Activated naive CD8-positive, alpha-beta T cell treated with anti-CD3 and anti-CD28 coated beads, Interleukin-2, amount 10 ng/mL, durations not matched to agents 7 days and 5 days (primary cell): Measurements from ENCODE around the gene PEAK3. TPM values are rescaled to one million over a fixed set of nuclear protein-coding genes. Genes with fewer than 3 reads are reported as not detected.

Source experiments
- ATAC-seq: fragments of 150-1000 bp; cut with Tn5 transposase; one replicate; pipeline ENCODE4 v1.10.0; 2021; ENCODE audit warnings: low read depth, moderate library complexity
- POLR2A ChIA-PET: fragments of 350-600 bp; sonication (Branson Sonifier 250); formaldehyde crosslinking; loops from one replicate; lab custom pipeline; 2021; ENCODE audit warnings: antibody characterized with exemption; lab: Charles Lee
- DNase-seq: peaks from one replicate; pipeline ENCODE4 v3.0.0; 2021
- H3K27ac Mint-ChIP-seq: one replicate; pipeline ENCODE4 v1.8.0; 2022; ENCODE audit warnings: mild to moderate bottlenecking, mixed read lengths
- H3K27me3 Mint-ChIP-seq: one replicate; pipeline ENCODE4 v1.8.0; 2022; ENCODE audit warnings: mild to moderate bottlenecking, moderate library complexity, mixed read lengths
- H3K36me3 Mint-ChIP-seq: one replicate; pipeline ENCODE4 v1.8.0; 2021; ENCODE audit warnings: mild to moderate bottlenecking, mixed read lengths
- H3K4me1 Mint-ChIP-seq: one replicate; pipeline ENCODE4 v1.8.0; 2021; ENCODE audit warnings: mixed read lengths
- H3K4me3 Mint-ChIP-seq: one replicate; pipeline ENCODE4 v1.8.0; 2022; ENCODE audit warnings: mild to moderate bottlenecking, moderate library complexity, mixed read lengths
- H3K9me3 Mint-ChIP-seq: one replicate; pipeline ENCODE4 v1.8.0; 2021; ENCODE audit warnings: mixed read lengths
- total RNA-seq, 2 experiments: library from RNA; stranded (reverse); gene quantifications; one replicate each; pipeline ENCODE4 v1.2.3, GENCODE V29; 2021

The PEAK3 gene
- total RNA-seq, 2 experiments from 2014 or later = 0.14 TPM; not detected in 1

DNA sequence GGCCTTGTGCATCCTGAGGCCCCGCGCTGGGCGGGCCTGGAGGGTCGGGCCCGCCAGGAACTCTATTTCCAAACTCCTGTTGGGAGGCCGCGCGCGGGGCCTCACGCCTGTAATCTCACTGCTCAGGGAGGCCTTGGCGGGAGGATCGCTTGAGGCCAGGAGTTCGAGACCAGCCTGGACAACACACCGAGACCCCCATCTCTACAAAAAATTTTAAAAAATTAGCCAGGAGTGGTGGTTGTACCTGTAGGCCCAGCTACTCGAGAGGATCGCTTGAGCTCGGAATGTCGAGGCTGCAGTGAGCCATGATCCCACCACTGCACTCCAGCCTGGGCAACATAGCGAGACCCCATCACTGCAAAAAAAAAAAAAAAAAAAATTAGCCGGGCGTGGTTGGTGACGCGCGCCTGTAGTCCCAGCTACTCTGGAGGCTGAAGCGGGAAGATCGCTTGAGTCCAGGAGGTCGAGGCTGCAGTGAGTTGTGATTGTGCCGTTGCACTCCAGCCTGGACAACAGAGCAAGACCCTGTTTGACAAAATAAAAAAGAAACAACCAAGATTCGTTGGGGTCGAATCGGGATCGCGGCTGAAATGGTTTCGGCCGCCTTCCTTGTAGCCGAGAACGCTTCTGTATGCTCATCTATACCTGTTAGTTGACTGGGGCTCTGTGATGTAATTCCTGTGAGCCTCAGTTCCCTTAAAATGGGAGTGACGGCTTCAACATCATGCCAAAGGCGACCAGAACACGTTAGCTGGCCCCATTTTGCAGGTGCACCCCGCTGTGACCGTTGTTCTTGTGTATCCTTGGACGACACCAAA, 44.7 kb downstream of the PEAK3 start:
- Mint-ChIP-seq H3K4me1 (peaks cover 49% of the 10 kb centered on the region), H3K27me3 (no peaks in the 10 kb centered on the region), H3K27ac (peak overlapping the region; percentile 100), H3K36me3 (peaks cover 24% of the 10 kb centered on the region), H3K9me3 (no peaks in the 10 kb centered on the region), H3K4me3 (peak overlapping the region; percentile 100)
- ATAC-seq = no peak
- POLR2A ChIA-PET = interaction anchor here (0.6 to 4.5 kb wide), 7 partner anchors 20 to 384 kb away, joined by 3 to 71 read pairs (median 7); partner anchors contain the start of genes LSM7 and SPPL2B
- no peak for DNase-seq

GRCh38 chr19:2236314-2237050, 45.5 kb downstream of the PEAK3 start, which contains the start of the genes PLEKHJ1 and SF3A2:
PLEKHJ1 (minus strand) TSS chr19:2236329; CDS start chr19:2236248, 81 bp downstream.
SF3A2 (plus strand) TSS chr19:2236824; CDS start chr19:2243419, 6,595 bp downstream.
- ATAC-seq (peak; percentile 90), DNase-seq (peak; percentile 100)
- Mint-ChIP-seq H3K4me3 (peak within 1 kb of the TSS; percentile 100), H3K27ac (peak within 1 kb of the TSS; percentile 100), H3K36me3 (peaks cover 23% of the 10 kb centered on the region), H3K4me1 (peaks cover 46% of the 10 kb centered on the region), H3K9me3 (no peaks in the 10 kb centered on the region), H3K27me3 (no peaks in the 10 kb centered on the region)
- POLR2A ChIA-PET = interaction anchor here (0.5 to 4.5 kb wide), 14 partner anchors 25 to 510 kb away, joined by 3 to 71 read pairs (median 4); partner anchors contain the start of genes LSM7, SPPL2B and TIMM13

GRCh38 chr19:2236064-2236313, 46.0 kb downstream of the PEAK3 start:
- no peaks in the 10 kb centered on the region for H3K27me3 Mint-ChIP-seq
- ATAC-seq (no peak), DNase-seq (no peak)
- H3K27ac Mint-ChIP-seq = peak overlapping the region; percentile 100
- H3K9me3 Mint-ChIP-seq = no peaks in the 10 kb centered on the region
- H3K4me3 Mint-ChIP-seq = peak overlapping the region; percentile 100
- POLR2A ChIA-PET = interaction anchor here (0.5 to 1.7 kb wide), 12 partner anchors 34 to 511 kb away, joined by 3 to 5 read pairs (median 4); partner anchors contain the start of genes LSM7, PEAK3, SPPL2B and TIMM13
- H3K4me1 Mint-ChIP-seq = peaks cover 42% of the 10 kb centered on the region
- peaks cover 22% of the 10 kb centered on the region for H3K36me3 Mint-ChIP-seq

- POLR2A ChIA-PET = interaction anchor here (0.6 to 1.7 kb wide), 10 partner anchors 34 to 234 kb away, joined by 3 to 5 read pairs (median 4); partner anchors contain the start of genes LSM7, PEAK3, SPPL2B and TIMM13
- Mint-ChIP-seq H3K36me3 (peaks cover 21% of the 10 kb centered on the region), H3K27ac (peak overlapping the region; percentile 89), H3K9me3 (no peaks in the 10 kb centered on the region), H3K27me3 (no peaks in the 10 kb centered on the region), H3K4me3 (peak overlapping the region; percentile 100), H3K4me1 (peaks cover 38% of the 10 kb centered on the region)
- DNase-seq (no peak), ATAC-seq (peak; percentile 5)
Measured at GRCh38 chr19:2235381-2236063, 46.5 kb downstream of the PEAK3 start.

GRCh38 chr19:2234996-2235380, 47.0 kb downstream of the PEAK3 start:
- Mint-ChIP-seq H3K9me3 (no peaks in the 10 kb centered on the region), H3K4me1 (peaks cover 34% of the 10 kb centered on the region), H3K4me3 (peak overlapping the region; percentile 100), H3K27ac (peak overlapping the region; percentile 89), H3K36me3 (peaks cover 18% of the 10 kb centered on the region), H3K27me3 (no peaks in the 10 kb centered on the region)
- DNase-seq (no peak), ATAC-seq (no peak)
- POLR2A ChIA-PET = interaction anchor here (1.2 to 1.7 kb wide), 3 partner anchors 94 to 193 kb away, joined by 4 to 5 read pairs (median 5); partner anchors contain the start of genes LSM7, SPPL2B and TIMM13

DNA sequence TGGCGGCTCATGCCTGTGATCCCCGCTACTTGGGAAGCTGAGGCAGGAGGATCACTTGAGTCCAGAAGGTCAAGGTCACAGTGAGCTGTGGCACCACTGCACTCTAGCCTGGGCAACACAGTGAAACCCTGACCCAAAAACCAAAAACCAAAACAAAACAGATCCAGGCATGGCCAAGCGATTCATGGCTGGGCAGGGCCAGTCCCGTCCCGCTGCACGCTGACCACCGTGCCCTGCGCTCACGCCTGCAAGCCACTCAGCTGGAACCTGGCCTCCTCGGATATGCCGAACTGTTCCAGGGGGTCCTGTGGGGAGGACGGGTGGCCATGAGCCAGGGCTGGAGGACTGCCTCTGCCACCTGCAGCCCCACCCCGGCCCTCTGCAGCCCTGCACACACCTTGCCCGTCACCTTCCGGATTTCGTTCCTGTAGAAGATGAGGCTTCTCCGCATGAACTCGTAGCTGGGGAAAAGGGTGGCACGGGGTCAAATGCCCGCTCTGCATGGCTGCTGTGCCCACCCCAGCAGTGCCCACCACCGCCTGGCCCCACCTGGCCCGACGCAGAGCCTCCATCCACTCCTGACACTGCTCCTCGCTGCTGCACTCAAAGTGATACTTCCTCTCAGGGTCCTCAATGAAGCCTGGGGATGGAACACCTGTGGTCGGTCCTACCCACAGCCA, 48.2 kb downstream of the PEAK3 start:
- Mint-ChIP-seq H3K27ac (peak overlapping the region; percentile 63), H3K4me3 (peak overlapping the region; percentile 100), H3K27me3 (no peaks in the 10 kb centered on the region), H3K9me3 (no peaks in the 10 kb centered on the region), H3K36me3 (peaks cover 15% of the 10 kb centered on the region), H3K4me1 (peaks cover 28% of the 10 kb centered on the region)
- POLR2A ChIA-PET = interaction anchor here (0.6 to 1.2 kb wide), 4 partner anchors 56 to 336 kb away, joined by 3 read pairs; partner anchors contain the start of gene LSM7
- DNase-seq = no peak
- no peak for ATAC-seq

GRCh38 chr19:2232286-2233151, 49.5 kb downstream of the PEAK3 start:
- no peak overlapping the region for H3K4me3 Mint-ChIP-seq
- H3K36me3 Mint-ChIP-seq = peaks cover 6% of the 10 kb centered on the region
- ATAC-seq = no peak
- no peak overlapping the region for H3K27ac Mint-ChIP-seq
- POLR2A ChIA-PET = interaction anchor here (0.6 to 1.2 kb wide), 2 partner anchors 95 to 113 kb away, joined by 3 read pairs; partner anchors contain the start of gene LSM7
- peaks cover 16% of the 10 kb centered on the region for H3K4me1 Mint-ChIP-seq
- no peaks in the 10 kb centered on the region for H3K9me3 Mint-ChIP-seq
- DNase-seq = no peak
- H3K27me3 Mint-ChIP-seq = no peaks in the 10 kb centered on the region

GRCh38 chr19:2231621-2232221, 50.3 kb downstream of the PEAK3 start:
- Mint-ChIP-seq H3K36me3 (peaks cover 6% of the 10 kb centered on the region), H3K9me3 (no peaks in the 10 kb centered on the region), H3K4me3 (no peak overlapping the region), H3K27me3 (no peaks in the 10 kb centered on the region), H3K4me1 (peaks cover 13% of the 10 kb centered on the region), H3K27ac (no peak overlapping the region)
- DNase-seq = no peak
- no peak for ATAC-seq
- POLR2A ChIA-PET = no interaction called here

DNA sequence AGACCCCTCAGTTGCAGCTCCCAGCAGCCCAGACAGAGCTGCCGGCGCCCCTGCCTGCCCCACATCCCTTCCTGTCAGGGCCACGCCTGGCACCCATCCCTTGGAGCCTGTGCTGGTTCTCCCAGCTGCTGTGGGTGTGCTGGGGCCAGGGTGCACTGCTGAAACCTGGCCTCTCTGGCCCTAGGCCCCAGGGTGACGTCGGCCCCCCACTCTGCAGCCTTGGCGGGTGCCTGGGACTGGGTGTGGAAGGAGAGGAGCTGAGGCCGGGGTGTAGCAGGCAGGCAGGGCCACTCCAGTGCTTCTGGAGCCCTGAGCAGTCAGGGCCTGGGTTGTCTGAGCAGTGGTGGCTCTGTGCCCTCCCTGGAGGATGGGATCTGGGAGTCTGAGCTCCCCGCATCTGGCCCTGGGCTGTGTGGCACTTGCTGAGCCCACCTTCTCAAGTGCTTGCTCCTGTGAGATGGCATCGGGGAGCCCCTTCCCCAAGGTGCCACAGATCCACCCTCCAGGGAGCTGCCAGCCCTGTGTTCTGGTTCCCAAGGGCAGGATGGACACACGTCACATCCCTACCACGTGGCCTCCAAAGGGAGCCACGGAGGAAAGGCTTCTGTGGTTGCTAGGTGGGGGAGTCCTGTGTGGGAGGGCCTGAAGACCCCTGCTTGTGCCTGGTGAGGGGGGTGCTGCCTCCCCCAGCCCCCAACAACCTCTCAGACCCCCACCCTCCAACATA, 51.0 kb downstream of the PEAK3 start:
- no peaks in the 10 kb centered on the region for H3K27me3 Mint-ChIP-seq
- H3K4me1 Mint-ChIP-seq = peaks cover 13% of the 10 kb centered on the region
- H3K36me3 Mint-ChIP-seq = peaks cover 4% of the 10 kb centered on the region

DNA sequence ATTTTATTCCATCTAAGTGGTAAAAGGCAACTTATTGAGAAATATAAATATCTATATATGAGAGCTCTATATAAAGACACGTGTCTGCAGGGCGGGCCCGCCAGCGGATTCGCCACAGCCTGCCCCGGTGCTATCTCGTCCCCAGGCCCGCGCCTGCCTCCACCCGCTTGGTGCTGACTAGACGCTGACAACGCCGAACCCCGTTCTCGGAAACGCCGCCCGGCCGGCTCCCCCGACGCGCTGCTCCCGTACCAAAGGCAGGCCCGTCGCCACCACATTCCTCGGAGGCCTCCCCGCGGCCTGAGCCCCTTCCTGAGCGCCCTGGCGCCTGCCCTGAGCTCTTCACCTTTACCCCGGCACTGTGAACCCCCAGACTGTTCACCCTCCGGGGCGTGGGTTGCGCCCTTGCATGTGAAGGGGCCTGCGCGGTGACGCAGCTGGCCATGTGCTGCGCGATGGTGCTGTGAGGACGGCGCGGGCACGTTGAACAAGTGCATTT, 51.9 kb downstream of the PEAK3 start:
- Mint-ChIP-seq H3K4me3 (no peak overlapping the region), H3K4me1 (peaks cover 10% of the 10 kb centered on the region), H3K9me3 (no peaks in the 10 kb centered on the region), H3K36me3 (peaks cover 6% of the 10 kb centered on the region), H3K27ac (no peak overlapping the region), H3K27me3 (no peaks in the 10 kb centered on the region)
- no peak for ATAC-seq
- POLR2A ChIA-PET = interaction anchor here (0.7 kb wide), 1 partner anchor 10 kb away, joined by 5 read pairs; no protein-coding TSS in a partner anchor
- no peak for DNase-seq

More for the DNA sequence above, 51.0 kb downstream of the PEAK3 start:
- no peaks in the 10 kb centered on the region for H3K9me3 Mint-ChIP-seq
- no peak overlapping the region for H3K4me3 Mint-ChIP-seq
- no peak for ATAC-seq
- POLR2A ChIA-PET = no interaction called here
- no peak for DNase-seq
- H3K27ac Mint-ChIP-seq = no peak overlapping the region
